Esophagus squamous epithelium (tissue), 5 donors: ENCODE results near the gene TRIM41. TPM values are rescaled to one million over a fixed set of nuclear protein-coding genes. Genes with fewer than 3 reads are reported as not detected.
"Not testable (repeated sequence)": the region's sequence is repeated elsewhere in the genome, so short reads cannot be mapped to it uniquely, and the experiment has no call there.

ENCODE experiments used
- DNase-seq: peaks from one replicate; lab custom pipeline; 2025; lab: John Stamatoyannopoulos, UW
- H3K27ac ChIP-seq, 4 donors: fragments of 200-600 bp; sonication (generic); one replicate each; pipeline ENCODE4 v1.5.1; 2016 to 2019; ENCODE audit warnings: mild to moderate bottlenecking in 1 of 4
- H3K27me3 ChIP-seq, 4 donors: fragments of 200-600 bp; sonication (generic); 1 replicate in 3 of 4; 2 replicates in 1 of 4; pipeline versions ENCODE4 v1.5.1 to v1.6.0; 2017 to 2021; ENCODE audit warnings: antibody characterized with exemption in 1 of 4
- H3K36me3 ChIP-seq, 3 donors: fragments of 200-600 bp; sonication (generic); one replicate each; pipeline ENCODE4 v1.5.1; 2016 to 2019
- H3K4me1 ChIP-seq, 3 donors: fragments of 200-600 bp; sonication (generic); one replicate each; pipeline ENCODE4 v1.5.1; 2017 to 2019
- H3K4me3 ChIP-seq, 4 donors: fragments of 200-600 bp; sonication (generic); 1 replicate in 3 of 4; 2 replicates in 1 of 4; pipeline ENCODE4 v1.5.1; 2016 to 2019; ENCODE audit warnings: mild to moderate bottlenecking in 2 of 4, moderate library complexity in 1 of 4
- H3K9me3 ChIP-seq, 3 donors: fragments of 200-600 bp; sonication (generic); one replicate each; pipeline ENCODE4 v1.5.1; 2016 to 2019
- CTCF ChIP-seq, 6 experiments: fragments of 450-650 bp in 4 of 6; fragments of 200-600 bp in 2 of 6; sonication (generic) in 2 of 6; IDR thresholded peaks; one replicate each; pipeline ENCODE4 v1.5.1; 2016 to 2019; ENCODE audit warnings: antibody characterized with exemption in 6 of 6, mild to moderate bottlenecking in 4 of 6, moderate library complexity in 4 of 6
- POLR2A ChIP-seq, 4 donors: fragments of 450-650 bp; IDR thresholded peaks; one replicate each; pipeline ENCODE4 v1.6.1; 2017; ENCODE audit warnings: antibody characterized with exemption in 4 of 4, mild to moderate bottlenecking in 4 of 4, moderate library complexity in 3 of 4
- WGBS, 2 donors: methylation state at CpG; one replicate each; pipeline ENCODE4 v1.1.5; 2018; 5-methylcytosine and 5-hydroxymethylcytosine counted together
- intact Hi-C: fragments of 100-400 bp; cut with DNase I; formaldehyde crosslinking; loops from one replicate; pipeline ENCODE4 v1.15.0; 2022
- small RNA-seq, 4 donors: library from RNA; depleted of rRNA; stranded (forward); fragments of <200 nt; gene quantifications; one replicate each; pipeline ENCODE3, GENCODE V24; 2016
- total RNA-seq, 4 donors: library from RNA; depleted of rRNA; stranded (reverse); fragments of >200 nt; gene quantifications; one replicate each; pipeline ENCODE4 v1.1.0, GENCODE V29; 2016
- donor health status: DM: yes; HTN: yes; CAD: no.

TRIM41 gene
- total RNA-seq, 4 donors from 2014 or later: 12.0 to 22.1 (median 13.8) TPM

- H3K4me1 ChIP-seq: no peaks in the 10 kb centered on the region
- no peak overlapping the region for H3K27ac ChIP-seq
- no peaks in the 10 kb centered on the region for H3K9me3 ChIP-seq
- no CpG with 5 or more reads among the region's 7 CpGs for WGBS, 2 donors
- H3K27me3 ChIP-seq: no peaks in the 10 kb centered on the region
- no peak overlapping the region for H3K4me3 ChIP-seq
- no peaks in the 10 kb centered on the region for H3K36me3 ChIP-seq
- no peak for TF ChIP-seq POLR2A (IDR thresholded peaks at IDR 0.05)
- no peak for TF ChIP-seq CTCF (IDR thresholded peaks at IDR 0.05)
- intact Hi-C loops: no loop called here
- DNase-seq: no peak
These were observed 59.8 kb downstream of the TRIM41 start for GRCh38 chr5:181282874-181283273.

- Histone ChIP-seq H3K4me1 (no peaks in the 10 kb centered on the region), H3K36me3 (no peaks in the 10 kb centered on the region), H3K9me3 (no peaks in the 10 kb centered on the region), H3K27me3 (no peaks in the 10 kb centered on the region), H3K27ac (no peak overlapping the region), H3K4me3 (no peak overlapping the region)
- no peak for DNase-seq
- TF ChIP-seq CTCF (IDR thresholded peaks at IDR 0.05) (no peak), POLR2A (IDR thresholded peaks at IDR 0.05) (no peak)
- WGBS, 2 donors: 84 to 86% methylated on average over 5 to 8 of the region's 13 CpGs
- intact Hi-C loops: no loop called here
These were observed 60.3 kb downstream of the TRIM41 start for GRCh38 chr5:181283347-181283746.

- 59 to 100% methylated on average over 1 to 4 of the region's 6 CpGs for WGBS, 2 donors
- not testable (repeated sequence) for DNase-seq
These were observed 61.0 kb downstream of the TRIM41 start for GRCh38 chr5:181283841-181284755.

More at GRCh38 chr5:181283841-181284755, 61.0 kb downstream of the TRIM41 start:
- H3K27me3 ChIP-seq, intact Hi-C loops, H3K4me1 ChIP-seq, H3K4me3 ChIP-seq, H3K36me3 ChIP-seq, H3K9me3 ChIP-seq, H3K27ac ChIP-seq: not testable (repeated sequence)

Small RNA genes lying within 50 kb of the gene (small RNA-seq; reads per million reads assigned to genes)
- gene MIR4638: 0 reads per million in 4 donors
- 0 reads per million in 4 donors for gene SNORD95
- gene SNORD96A: 0 reads per million in 4 donors

Other genes starting within 250 kb of the TRIM41 start
- not detected for gene BTNL3, start 234.4 kb upstream of the TRIM41 start, total RNA-seq
- gene BTNL9, start 183.0 kb upstream of the TRIM41 start, total RNA-seq: 10 to 100 TPM in 1 of 4 donors, 1 to 10 TPM in 2, under 1 TPM in 1; 0.75 to 27.7 (median 4.1) TPM
- not detected for gene OR2V1, start 92.1 kb upstream of the TRIM41 start, total RNA-seq
- not detected for gene OR2V2, start 75.7 kb upstream of the TRIM41 start, total RNA-seq
- 10 to 100 TPM; 44.8 to 80.6 (median 54.5) TPM for gene TRIM7, start 18.1 kb upstream of the TRIM41 start, total RNA-seq
- 1,000 to 10,000 TPM; 1,705 to 2,735 (median 2,064) TPM for gene RACK1, start 20.6 kb downstream of the TRIM41 start, total RNA-seq
- gene TRIM52, start 37.9 kb downstream of the TRIM41 start, total RNA-seq: 10 to 100 TPM in 1 of 4 donors, 1 to 10 TPM in 3; 2.0 to 11.1 (median 3.3) TPM
- gene OR4F3, start 144.0 kb downstream of the TRIM41 start, total RNA-seq: under 1 TPM in 1 of 4 donors, not detected in 3; 0.40 TPM